Keratinocyte (primary cell): ENCODE results near the gene SRSF1. TPM values are rescaled to one million over a fixed set of nuclear protein-coding genes. Genes with fewer than 3 reads are reported as not detected.

Experiments
- DNase-seq: peaks from one replicate; pipeline ENCODE4 v3.0.0-alpha.2; 2011; ENCODE audit warnings: low read depth, missing footprints, low spot score
- FAIRE-seq: peaks from 2 replicates; lab custom pipeline; 2011; peaks lifted over from hg19 to GRCh38; lab: Jason Lieb, UNC
- H2AFZ ChIP-seq: 2 replicates; pipeline ENCODE4 v1.6.0; 2012; ENCODE audit warnings: low read length, control low read depth, inconsistent platforms; ENCODE audit not compliant: control insufficient read depth
- H3K27ac ChIP-seq: 2 replicates; pipeline ENCODE4 v1.5.1; 2011; ENCODE audit warnings: low read length; ENCODE audit not compliant: control insufficient read depth, insufficient read depth
- H3K27me3 ChIP-seq: 3 replicates; pipeline ENCODE4 v1.6.0; 2011; ENCODE audit warnings: low read length; ENCODE audit not compliant: control insufficient read depth, insufficient read depth; ENCODE audit errors: extremely low read depth
- H3K36me3 ChIP-seq, 2 experiments: 2 replicates in 1 of 2; 3 replicates in 1 of 2; pipeline ENCODE4 v1.5.1; 2011; ENCODE audit warnings: low read length in 2 of 2, mild to moderate bottlenecking in 1 of 2; ENCODE audit not compliant: control insufficient read depth in 2 of 2, insufficient read depth in 2 of 2; ENCODE audit errors: extremely low read depth in 1 of 2
- H3K4me1 ChIP-seq: 3 replicates; pipeline ENCODE4 v1.5.1; 2011; ENCODE audit warnings: low read length; ENCODE audit not compliant: control insufficient read depth, insufficient read depth; ENCODE audit errors: extremely low read depth
- H3K4me2 ChIP-seq: 3 replicates; pipeline ENCODE4 v1.6.0; 2011; ENCODE audit warnings: low read depth, low read length; ENCODE audit not compliant: control insufficient read depth, insufficient read depth; ENCODE audit errors: extremely low read depth
- H3K4me3 ChIP-seq, 3 experiments: fragments of 200-600 bp in 1 of 3; sonication (generic) in 1 of 3; 2 replicates in 2 of 3; 3 replicates in 1 of 3; pipeline ENCODE4 v1.5.1; 2011 to 2016; ENCODE audit warnings: low read length in 3 of 3, mild to moderate bottlenecking in 3 of 3, control low read depth in 2 of 3, inconsistent platforms in 1 of 3, low read depth in 1 of 3, mixed read lengths in 1 of 3, mixed run types in 1 of 3, moderate library complexity in 1 of 3; ENCODE audit not compliant: control insufficient read depth in 2 of 3, insufficient read depth in 2 of 3; ENCODE audit errors: extremely low read depth in 1 of 3
- H3K79me2 ChIP-seq: 2 replicates; pipeline ENCODE4 v1.6.0; 2012; ENCODE audit warnings: low read length; ENCODE audit not compliant: control insufficient read depth, insufficient read depth
- H3K9ac ChIP-seq: 3 replicates; pipeline ENCODE4 v1.6.0; 2011; ENCODE audit warnings: low read length; ENCODE audit not compliant: control insufficient read depth, insufficient read depth; ENCODE audit errors: extremely low read depth
- H3K9me1 ChIP-seq: 3 replicates; pipeline ENCODE4 v1.6.0; 2011; ENCODE audit warnings: low read length; ENCODE audit not compliant: control insufficient read depth, insufficient read depth; ENCODE audit errors: extremely low read depth
- H3K9me3 ChIP-seq: 2 replicates; pipeline ENCODE4 v1.5.1; 2012; ENCODE audit warnings: low read depth, low read length; ENCODE audit not compliant: control insufficient read depth
- H4K20me1 ChIP-seq: 3 replicates; pipeline ENCODE4 v1.6.0; 2011; ENCODE audit warnings: low read length; ENCODE audit not compliant: control insufficient read depth, insufficient read depth; ENCODE audit errors: extremely low read depth
- CTCF ChIP-seq, 3 experiments: IDR thresholded peaks in 1 of 3; conservative IDR thresholded peaks in 1 of 3; optimal IDR thresholded peaks in 1 of 3; 2 replicates in 2 of 3; 3 replicates in 1 of 3; pipeline versions ENCODE3 to v1.5.1; 2011; ENCODE audit warnings: low read length in 3 of 3, mild to moderate bottlenecking in 3 of 3, moderate library complexity in 2 of 3, control low read depth in 1 of 3, inconsistent platforms in 1 of 3; ENCODE audit not compliant: insufficient read depth in 2 of 3; ENCODE audit errors: extremely low read depth in 1 of 3
- EZH2 ChIP-seq: IDR thresholded peaks from one replicate; pipeline ENCODE4 v1.6.1; 2012; ENCODE audit warnings: inconsistent platforms, mild to moderate bottlenecking, low read length, moderate library complexity
- dilution Hi-C: fragments of 300-500 bp; cut with MboI; formaldehyde crosslinking; loops from one replicate; pipeline ENCODE4 v1.7.0; 2020; ENCODE audit warnings: low sequenced_read_pairs; ENCODE audit not compliant: extremely low pct_ligation_motif_present
- polyA plus RNA-seq, 5 experiments: library from polyadenylated mRNA; depleted of rRNA in 3 of 5; stranded (reverse) in 3 of 5; stranded (forward) in 1 of 5; unstranded in 1 of 5; fragments of >200 nt; gene quantifications; 1 replicate in 1 of 5; 2 replicates in 3 of 5; 3 replicates in 1 of 5; pipeline versions ENCODE4 v1.2.1 to v1.2.3, GENCODE V29; 2011 to 2012; ENCODE audit warnings: missing spikeins in 2 of 5, low read depth in 1 of 5, low replicate concordance in 1 of 5

The SRSF1 gene
- polyA plus RNA-seq, 1 donor (not counting 4 experiments of a cell fraction or from before 2014, with no cell fraction given), result 272 TPM

DNA sequence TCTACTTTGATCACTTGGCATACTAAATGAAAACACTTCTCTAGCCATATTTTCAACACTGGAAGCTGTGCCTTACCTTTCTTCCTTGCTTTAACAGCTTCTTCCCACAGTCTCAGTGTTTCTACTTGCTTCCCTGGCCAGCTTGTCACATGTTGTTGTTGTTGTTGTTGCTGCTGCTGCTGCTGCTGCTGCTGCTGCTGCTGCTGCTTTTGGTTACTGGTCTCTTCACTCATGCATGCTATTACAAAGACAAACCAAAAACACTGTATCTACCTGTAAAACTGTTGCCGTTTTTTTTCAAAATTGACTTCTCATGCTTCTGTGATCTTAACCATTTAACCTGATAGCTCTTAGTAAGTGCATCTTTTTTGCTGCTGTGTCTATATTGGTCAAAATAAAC is 28.0 kb downstream of the SRSF1 start:
- H4K20me1 ChIP-seq, result peaks cover 2% of the 10 kb centered on the region
- H3K4me2 ChIP-seq, result no peak overlapping the region
- FAIRE-seq (no peak), DNase-seq (no peak)
- peaks cover 29% of the 10 kb centered on the region for H3K79me2 ChIP-seq
- no peak overlapping the region for H3K27ac ChIP-seq
- H3K9me3 ChIP-seq, result no peaks in the 10 kb centered on the region
- no peak overlapping the region for H3K4me3 ChIP-seq
- dilution Hi-C loops, result no loop called here
- no peak overlapping the region for H3K9ac ChIP-seq
- no peak for TF ChIP-seq EZH2
- TF ChIP-seq CTCF (optimal IDR thresholded peaks at IDR 0.05 in 1 of 3, IDR thresholded peaks at IDR 0.05 in 1 of 3, conservative IDR thresholded peaks at IDR 0.05 in 1 of 3; ENCODE audit: extremely low read depth in 1 of 3, insufficient read depth in 2 of 3, low read length in 3 of 3), result no peak
- H3K36me3 ChIP-seq, result peaks cover 29 to 54% of the 10 kb centered on the region in 2 experiments
- no peak overlapping the region for H2AFZ ChIP-seq
- H3K9me1 ChIP-seq, result no peaks in the 10 kb centered on the region
- H3K4me1 ChIP-seq, result no peaks in the 10 kb centered on the region
- no peaks in the 10 kb centered on the region for H3K27me3 ChIP-seq

GRCh38 chr17:57976594-57976993 is 30.5 kb downstream of the SRSF1 start:
- no peak overlapping the region for H3K27ac ChIP-seq
- peaks cover 25 to 44% of the 10 kb centered on the region in 2 experiments for H3K36me3 ChIP-seq
- H3K4me1 ChIP-seq, result peaks cover 2% of the 10 kb centered on the region
- FAIRE-seq (no peak), DNase-seq (no peak)
- TF ChIP-seq EZH2 (no peak), CTCF (optimal IDR thresholded peaks at IDR 0.05 in 1 of 3, IDR thresholded peaks at IDR 0.05 in 1 of 3, conservative IDR thresholded peaks at IDR 0.05 in 1 of 3; ENCODE audit: extremely low read depth in 1 of 3, insufficient read depth in 2 of 3, low read length in 3 of 3) (no peak)
- no peaks in the 10 kb centered on the region for H3K9me3 ChIP-seq
- H3K27me3 ChIP-seq, result no peaks in the 10 kb centered on the region
- dilution Hi-C loops, result no loop called here
- no peak overlapping the region for H3K9ac ChIP-seq
- no peak overlapping the region for H3K4me2 ChIP-seq
- H3K9me1 ChIP-seq, result no peaks in the 10 kb centered on the region
- H2AFZ ChIP-seq, result no peak overlapping the region
- no peaks in the 10 kb centered on the region for H4K20me1 ChIP-seq
- H3K79me2 ChIP-seq, result peaks cover 5% of the 10 kb centered on the region
- H3K4me3 ChIP-seq, result no peak overlapping the region
